ENCODE results near the gene RHOJ. TPM values are rescaled to one million over a fixed set of nuclear protein-coding genes. Genes with fewer than 3 reads are reported as not detected.

RHOJ gene
- total and polyA plus RNA-seq, 2 donors from 2014 or later = 4.0 to 20.0 TPM

GRCh38 chr14:63229330-63230059 lies 25.3 kb downstream of the RHOJ start:
- TF ChIP-seq CTCF (IDR thresholded peaks at IDR 0.05; ENCODE audit: borderline replicate concordance, extremely low read depth, insufficient read depth) = no peak
- H3K27me3 ChIP-seq (ENCODE audit: control insufficient read depth, insufficient read depth, low read length) = no peaks in the 10 kb centered on the region
- no peaks in the 10 kb centered on the region for H3K36me3 ChIP-seq (ENCODE audit: control insufficient read depth in 2 of 3, insufficient read depth in 3 of 3, low read length in 3 of 3)
- no peak for DNase-seq
- H3K27ac ChIP-seq (ENCODE audit: low read depth in 2 of 2, low read length in 2 of 2) = no peak overlapping the region
- H3K4me3 ChIP-seq (ENCODE audit: low read length in 3 of 3) = no peak overlapping the region
- FAIRE-seq = no peak
- intact Hi-C loops (cut with DNase I) = no loop called here
- H3K4me1 ChIP-seq (ENCODE audit: control insufficient read depth in 2 of 3, insufficient read depth in 2 of 3, low read depth in 1 of 3, low read length in 3 of 3) = no peaks in the 10 kb centered on the region
- H3K9me3 ChIP-seq (ENCODE audit: control insufficient read depth in 2 of 3, insufficient read depth in 1 of 3, low read length in 3 of 3) = peaks cover 0 to 6% (median 0%) of the 10 kb centered on the region in 3 donors
- H3K9ac ChIP-seq (ENCODE audit: low read length in 3 of 3) = no peak overlapping the region

GRCh38 chr14:63231766-63232165 lies 27.5 kb downstream of the RHOJ start:
- H3K27me3 ChIP-seq (ENCODE audit: control insufficient read depth, insufficient read depth, low read length) = no peaks in the 10 kb centered on the region
- H3K4me1 ChIP-seq (ENCODE audit: control insufficient read depth in 2 of 3, insufficient read depth in 2 of 3, low read depth in 1 of 3, low read length in 3 of 3) = no peaks in the 10 kb centered on the region
- H3K36me3 ChIP-seq (ENCODE audit: control insufficient read depth in 2 of 3, insufficient read depth in 3 of 3, low read length in 3 of 3) = no peaks in the 10 kb centered on the region
- H3K9ac ChIP-seq (ENCODE audit: low read length in 3 of 3) = no peak overlapping the region
- peaks cover 0 to 6% (median 0%) of the 10 kb centered on the region in 3 donors for H3K9me3 ChIP-seq (ENCODE audit: control insufficient read depth in 2 of 3, insufficient read depth in 1 of 3, low read length in 3 of 3)
- intact Hi-C loops (cut with DNase I) = no loop called here
- no peak overlapping the region for H3K27ac ChIP-seq (ENCODE audit: low read depth in 2 of 2, low read length in 2 of 2)
- H3K4me3 ChIP-seq (ENCODE audit: low read length in 3 of 3) = no peak overlapping the region
- DNase-seq (no peak), FAIRE-seq (no peak)
- no peak for TF ChIP-seq CTCF (IDR thresholded peaks at IDR 0.05; ENCODE audit: borderline replicate concordance, extremely low read depth, insufficient read depth)

GRCh38 chr14:63237791-63238190 lies 33.5 kb downstream of the RHOJ start:
- Histone ChIP-seq H3K27ac (ENCODE audit: low read depth in 2 of 2, low read length in 2 of 2) (no peak overlapping the region), H3K9ac (ENCODE audit: low read length in 3 of 3) (no peak overlapping the region), H3K36me3 (ENCODE audit: control insufficient read depth in 2 of 3, insufficient read depth in 3 of 3, low read length in 3 of 3) (no peaks in the 10 kb centered on the region), H3K27me3 (ENCODE audit: control insufficient read depth, insufficient read depth, low read length) (no peaks in the 10 kb centered on the region), H3K4me1 (ENCODE audit: control insufficient read depth in 2 of 3, insufficient read depth in 2 of 3, low read depth in 1 of 3, low read length in 3 of 3) (no peaks in the 10 kb centered on the region), H3K4me3 (ENCODE audit: low read length in 3 of 3) (no peak overlapping the region), H3K9me3 (ENCODE audit: control insufficient read depth in 2 of 3, insufficient read depth in 1 of 3, low read length in 3 of 3) (no peaks in the 10 kb centered on the region)
- FAIRE-seq = no peak
- intact Hi-C loops (cut with DNase I) = no loop called here
- DNase-seq = no peak
- TF ChIP-seq CTCF (IDR thresholded peaks at IDR 0.05; ENCODE audit: borderline replicate concordance, extremely low read depth, insufficient read depth) = no peak
